ENCODE results near the gene OR7G2.
"Not testable (repeated sequence)": the region's sequence is repeated elsewhere in the genome, so short reads cannot be mapped to it uniquely, and the experiment has no call there.

OR7G2 gene

GRCh38 chr19:9116547-9116946 is 9.3 kb upstream of the OR7G2 start:
- Mint-ChIP-seq H3K36me3 (no peaks in the 10 kb centered on the region), H3K9me3 (ENCODE audit: low read depth) (no peaks in the 10 kb centered on the region), H3K4me1 (ENCODE audit: low read depth) (no peaks in the 10 kb centered on the region), H3K27me3 (peaks cover 18% of the 10 kb centered on the region), H3K4me3 (no peak overlapping the region), H3K27ac (no peak overlapping the region)

GRCh38 chr19:9115307-9115813 is 8.1 kb upstream of the OR7G2 start, which contains the start of gene OR7G1:
Gene OR7G1 (minus strand): TSS chr19:9115763. CDS start chr19:9115763, 0 bp downstream.
- Mint-ChIP-seq H3K4me1 (ENCODE audit: low read depth) (no peaks in the 10 kb centered on the region), H3K36me3 (no peaks in the 10 kb centered on the region), H3K9me3 (ENCODE audit: low read depth) (no peaks in the 10 kb centered on the region), H3K27me3 (peaks cover 18% of the 10 kb centered on the region), H3K4me3 (no peak within 1 kb of the TSS), H3K27ac (no peak within 1 kb of the TSS)

GRCh38 chr19:9109959-9110358 is 2.7 kb upstream of the OR7G2 start:
- Mint-ChIP-seq H3K27me3 (peaks cover 11% of the 10 kb centered on the region), H3K4me1 (ENCODE audit: low read depth) (no peaks in the 10 kb centered on the region), H3K4me3 (no peak overlapping the region), H3K9me3 (ENCODE audit: low read depth) (no peaks in the 10 kb centered on the region), H3K36me3 (no peaks in the 10 kb centered on the region), H3K27ac (no peak overlapping the region)

GRCh38 chr19:9086761-9087160 is 20.5 kb downstream of the OR7G2 start, which contains the start of gene OR1M1:
Gene OR1M1 (plus strand): TSS chr19:9087061. CDS start chr19:9093245, 6,184 bp downstream.
- Mint-ChIP-seq H3K36me3 (no peaks in the 10 kb centered on the region), H3K4me1 (ENCODE audit: low read depth) (no peaks in the 10 kb centered on the region), H3K4me3 (no peak within 1 kb of the TSS), H3K27me3 (peaks cover 9% of the 10 kb centered on the region), H3K9me3 (ENCODE audit: low read depth) (no peaks in the 10 kb centered on the region), H3K27ac (no peak within 1 kb of the TSS)

GRCh38 chr19:9078651-9079050 is 28.6 kb downstream of the OR7G2 start:
- Mint-ChIP-seq H3K9me3 (ENCODE audit: low read depth) (no peaks in the 10 kb centered on the region), H3K36me3 (no peaks in the 10 kb centered on the region), H3K4me1 (ENCODE audit: low read depth) (no peaks in the 10 kb centered on the region), H3K27ac (no peak overlapping the region), H3K4me3 (no peak overlapping the region), H3K27me3 (no peaks in the 10 kb centered on the region)

- no peak overlapping the region for H3K4me3 Mint-ChIP-seq
- H3K27me3 Mint-ChIP-seq: no peaks in the 10 kb centered on the region
- no peaks in the 10 kb centered on the region for H3K9me3 Mint-ChIP-seq (ENCODE audit: low read depth)
- H3K36me3 Mint-ChIP-seq: no peaks in the 10 kb centered on the region
- no peaks in the 10 kb centered on the region for H3K4me1 Mint-ChIP-seq (ENCODE audit: low read depth)
- H3K27ac Mint-ChIP-seq: no peak overlapping the region
Observed at GRCh38 chr19:9076901-9077300, 30.4 kb downstream of the OR7G2 start.

- Mint-ChIP-seq H3K36me3 (no peaks in the 10 kb centered on the region), H3K27ac (no peak overlapping the region), H3K27me3 (no peaks in the 10 kb centered on the region), H3K9me3 (ENCODE audit: low read depth) (no peaks in the 10 kb centered on the region), H3K4me1 (ENCODE audit: low read depth) (no peaks in the 10 kb centered on the region), H3K4me3 (no peak overlapping the region)
Observed at GRCh38 chr19:9075064-9075949, 32.0 kb downstream of the OR7G2 start.

GRCh38 chr19:9073806-9074205 is 33.5 kb downstream of the OR7G2 start:
- H3K27me3 Mint-ChIP-seq: no peaks in the 10 kb centered on the region
- no peaks in the 10 kb centered on the region for H3K9me3 Mint-ChIP-seq (ENCODE audit: low read depth)
- H3K4me1 Mint-ChIP-seq (ENCODE audit: low read depth): no peaks in the 10 kb centered on the region
- H3K27ac Mint-ChIP-seq: no peak overlapping the region
- H3K36me3 Mint-ChIP-seq: no peaks in the 10 kb centered on the region
- no peak overlapping the region for H3K4me3 Mint-ChIP-seq

GRCh38 chr19:9071720-9072119 is 35.6 kb downstream of the OR7G2 start:
- H3K9me3 Mint-ChIP-seq (ENCODE audit: low read depth); H3K27me3 Mint-ChIP-seq; H3K4me3 Mint-ChIP-seq; H3K27ac Mint-ChIP-seq; H3K4me1 Mint-ChIP-seq (ENCODE audit: low read depth); H3K36me3 Mint-ChIP-seq: not testable (repeated sequence)

- no peaks in the 10 kb centered on the region for H3K36me3 Mint-ChIP-seq
- no peaks in the 10 kb centered on the region for H3K4me1 Mint-ChIP-seq (ENCODE audit: low read depth)
- no peaks in the 10 kb centered on the region for H3K27me3 Mint-ChIP-seq
- H3K9me3 Mint-ChIP-seq (ENCODE audit: low read depth): no peaks in the 10 kb centered on the region
- no peak overlapping the region for H3K27ac Mint-ChIP-seq
- no peak overlapping the region for H3K4me3 Mint-ChIP-seq
Observed at GRCh38 chr19:9070066-9070465, 37.2 kb downstream of the OR7G2 start.

- Mint-ChIP-seq H3K4me1 (ENCODE audit: low read depth) (no peaks in the 10 kb centered on the region), H3K36me3 (no peaks in the 10 kb centered on the region), H3K27me3 (no peaks in the 10 kb centered on the region), H3K27ac (no peak overlapping the region), H3K4me3 (no peak overlapping the region), H3K9me3 (ENCODE audit: low read depth) (no peaks in the 10 kb centered on the region)
Observed at GRCh38 chr19:9065457-9066014, 41.7 kb downstream of the OR7G2 start.

- no peaks in the 10 kb centered on the region for H3K36me3 Mint-ChIP-seq
- no peak overlapping the region for H3K4me3 Mint-ChIP-seq
- H3K27ac Mint-ChIP-seq: no peak overlapping the region
- no peaks in the 10 kb centered on the region for H3K27me3 Mint-ChIP-seq
- no peaks in the 10 kb centered on the region for H3K9me3 Mint-ChIP-seq (ENCODE audit: low read depth)
- H3K4me1 Mint-ChIP-seq (ENCODE audit: low read depth): no peaks in the 10 kb centered on the region
Observed at GRCh38 chr19:9061879-9062278, 45.4 kb downstream of the OR7G2 start.

- no peaks in the 10 kb centered on the region for H3K9me3 Mint-ChIP-seq (ENCODE audit: low read depth)
- no peaks in the 10 kb centered on the region for H3K4me1 Mint-ChIP-seq (ENCODE audit: low read depth)
- no peaks in the 10 kb centered on the region for H3K27me3 Mint-ChIP-seq
- no peak overlapping the region for H3K27ac Mint-ChIP-seq
- no peaks in the 10 kb centered on the region for H3K36me3 Mint-ChIP-seq
- H3K4me3 Mint-ChIP-seq: no peak overlapping the region
Observed at GRCh38 chr19:9060564-9061340, 46.5 kb downstream of the OR7G2 start.

GRCh38 chr19:9058905-9059667 is 48.2 kb downstream of the OR7G2 start:
- Mint-ChIP-seq H3K4me1 (ENCODE audit: low read depth) (no peaks in the 10 kb centered on the region), H3K4me3 (no peak overlapping the region), H3K27me3 (peaks cover 2% of the 10 kb centered on the region), H3K9me3 (ENCODE audit: low read depth) (no peaks in the 10 kb centered on the region), H3K36me3 (no peaks in the 10 kb centered on the region), H3K27ac (no peak overlapping the region)
